WI38 (cell line): ENCODE data around the gene CD6.

Source experiments
- H3K4me3 ChIP-seq: 2 replicates; pipeline ENCODE4 v1.5.1; 2011; ENCODE audit warnings: low read depth, mild to moderate bottlenecking, control low read depth, low read length
- TF ChIP-seq, protein P1 (sequence below): IDR thresholded peaks from 2 replicates; pipeline ENCODE4 v1.5.1; 2012; ENCODE audit warnings: low read depth, mild to moderate bottlenecking, control low read depth, low read length

CD6 gene

GRCh38 chr11:60977224-60977623, 5.7 kb downstream of the CD6 start:
- H3K4me3 ChIP-seq, result no peak overlapping the region
- TF ChIP-seq, protein P1, sequence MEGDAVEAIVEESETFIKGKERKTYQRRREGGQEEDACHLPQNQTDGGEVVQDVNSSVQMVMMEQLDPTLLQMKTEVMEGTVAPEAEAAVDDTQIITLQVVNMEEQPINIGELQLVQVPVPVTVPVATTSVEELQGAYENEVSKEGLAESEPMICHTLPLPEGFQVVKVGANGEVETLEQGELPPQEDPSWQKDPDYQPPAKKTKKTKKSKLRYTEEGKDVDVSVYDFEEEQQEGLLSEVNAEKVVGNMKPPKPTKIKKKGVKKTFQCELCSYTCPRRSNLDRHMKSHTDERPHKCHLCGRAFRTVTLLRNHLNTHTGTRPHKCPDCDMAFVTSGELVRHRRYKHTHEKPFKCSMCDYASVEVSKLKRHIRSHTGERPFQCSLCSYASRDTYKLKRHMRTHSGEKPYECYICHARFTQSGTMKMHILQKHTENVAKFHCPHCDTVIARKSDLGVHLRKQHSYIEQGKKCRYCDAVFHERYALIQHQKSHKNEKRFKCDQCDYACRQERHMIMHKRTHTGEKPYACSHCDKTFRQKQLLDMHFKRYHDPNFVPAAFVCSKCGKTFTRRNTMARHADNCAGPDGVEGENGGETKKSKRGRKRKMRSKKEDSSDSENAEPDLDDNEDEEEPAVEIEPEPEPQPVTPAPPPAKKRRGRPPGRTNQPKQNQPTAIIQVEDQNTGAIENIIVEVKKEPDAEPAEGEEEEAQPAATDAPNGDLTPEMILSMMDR, result no peak

- no peak overlapping the region for H3K4me3 ChIP-seq
- TF ChIP-seq, protein P1, result no peak
Measured at GRCh38 chr11:60977836-60978235, 6.4 kb downstream of the CD6 start.

- H3K4me3 ChIP-seq, result no peak overlapping the region
- TF ChIP-seq, protein P1, result no peak
Measured at GRCh38 chr11:60978546-60979380, 7.3 kb downstream of the CD6 start.

- H3K4me3 ChIP-seq, result no peak overlapping the region
- TF ChIP-seq, protein P1, result no peak
Measured at GRCh38 chr11:60981515-60981914, 10.0 kb downstream of the CD6 start.

DNA sequence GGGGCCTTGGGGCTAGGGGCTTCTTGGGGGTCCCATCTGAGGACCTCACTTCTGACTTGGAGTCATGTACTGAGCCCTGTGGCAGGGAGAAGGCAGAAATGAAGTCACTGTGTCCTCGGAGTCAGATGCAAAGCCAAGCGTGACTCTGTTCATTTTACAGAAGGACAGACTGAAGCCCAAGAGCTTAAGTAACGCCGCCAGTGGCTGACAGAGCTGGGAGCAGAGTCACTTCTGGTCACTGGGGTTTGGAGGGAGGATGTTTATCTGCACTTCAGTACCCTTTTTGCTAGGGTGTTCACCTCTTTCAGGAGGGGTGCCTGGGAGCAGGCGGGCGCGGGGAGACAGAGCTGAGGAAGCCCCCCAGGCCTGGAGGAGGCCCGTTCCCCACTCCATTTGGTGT, 10.7 kb downstream of the CD6 start:
- H3K4me3 ChIP-seq, result no peak overlapping the region
- TF ChIP-seq, protein P1, result no peak

DNA sequence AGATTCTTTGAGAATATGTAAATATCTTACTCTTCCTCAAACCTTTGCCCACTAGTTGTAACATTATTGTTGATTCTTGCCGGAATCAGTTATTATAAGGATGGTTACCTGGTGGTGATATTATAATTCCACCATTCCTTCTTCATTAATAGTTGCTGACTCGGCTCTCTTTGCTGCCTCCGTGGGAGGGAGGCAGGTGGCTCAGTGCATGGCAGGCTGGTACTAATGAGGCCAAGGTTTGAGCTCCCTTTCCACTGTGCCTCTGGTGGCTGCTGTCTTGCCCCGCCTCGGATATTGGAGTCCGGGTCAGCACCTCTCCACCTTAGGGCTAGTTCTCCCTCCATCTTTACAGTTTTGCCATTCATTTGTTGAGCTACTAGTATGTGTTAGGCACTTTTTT, 12.7 kb downstream of the CD6 start:
- H3K4me3 ChIP-seq, result no peak overlapping the region
- TF ChIP-seq, protein P1, result no peak

DNA sequence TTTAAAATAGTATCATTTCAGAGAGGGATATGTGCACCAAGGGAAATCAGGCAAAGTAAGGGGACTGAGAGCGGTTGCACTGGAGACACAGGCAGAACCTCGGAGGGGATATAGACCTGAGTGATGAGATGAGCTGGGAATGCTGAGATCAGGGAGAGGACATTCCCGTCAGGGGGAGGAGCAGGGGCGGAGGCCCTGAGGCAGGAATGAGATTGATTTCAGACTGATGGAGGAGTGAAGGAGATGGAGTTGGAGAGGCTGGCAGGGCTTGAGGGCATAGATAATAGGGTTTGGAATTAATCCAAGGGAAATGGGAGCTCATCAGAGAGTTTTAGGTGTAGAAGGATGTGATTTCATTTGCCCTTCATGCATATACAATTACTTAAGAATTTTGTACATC, 13.2 kb downstream of the CD6 start:
- H3K4me3 ChIP-seq, result no peak overlapping the region
- TF ChIP-seq, protein P1, result no peak
